HCT116 (cell line): Measurements from ENCODE around the gene GASK1A. TPM values are rescaled to one million over a fixed set of nuclear protein-coding genes. Genes with fewer than 3 reads are reported as not detected.

Experiments
- ATAC-seq: fragments of 200-7000 bp; cut with Tn5 transposase; 2 replicates; pipeline ENCODE4 v1.9.1; 2020; ENCODE audit warnings: mild to moderate bottlenecking, moderate library complexity
- BruUV-seq: library from RNA; stranded (reverse); fragments of 400-500 nt; replicated peaks from 2 replicates; lab custom pipeline; 2021; lab: Mats Ljungman, UMichigan
- CTCF ChIA-PET: fragments of 300-600 bp; sonication (Branson Sonifier 250); formaldehyde crosslinking; loops from one replicate; lab custom pipeline; 2021; ENCODE audit warnings: antibody characterized with exemption; lab: Charles Lee
- POLR2A ChIA-PET: fragments of 300-600, 350-600 bp; sonication (Branson Sonifier 250); formaldehyde crosslinking; loops from one replicate; lab custom pipeline; 2021; ENCODE audit warnings: antibody characterized with exemption; lab: Charles Lee
- RAD21 ChIA-PET, 2 experiments: fragments of 300-600 bp; sonication (Branson Sonifier 250); formaldehyde crosslinking; loops; one replicate each; lab custom pipeline; 2023; ENCODE audit warnings: low total read pairs in 2 of 2; ENCODE audit not compliant: uncharacterized antibody in 2 of 2, unreplicated experiment in 2 of 2, low non-redundant PET in 1 of 2; lab: Charles Lee
- DNase-seq: peaks from one replicate; pipeline ENCODE4 v3.0.0-alpha.2; 2010; ENCODE audit warnings: low read depth, low spot score
- H2AFZ ChIP-seq: fragments of 200-600 bp; shearing (Covaris generic), sonication (generic); 2 replicates; pipeline ENCODE4 v1.6.1; 2017; ENCODE audit warnings: low read depth, mixed run types, mixed read lengths, antibody characterized with exemption, low read length; ENCODE audit not compliant: poor library complexity, severe bottlenecking
- H3K27ac ChIP-seq: 2 replicates; pipeline ENCODE4 v1.5.1; 2012; ENCODE audit warnings: low read depth, low read length
- H3K27me3 ChIP-seq: fragments of 200-600 bp; sonication (generic); 2 replicates; pipeline ENCODE4 v1.6.1; 2016; ENCODE audit warnings: mixed run types, low read length, mixed read lengths; ENCODE audit not compliant: insufficient read depth
- H3K36me3 ChIP-seq, 2 experiments: fragments of 200-500 bp in 1 of 2; fragments of 200-600 bp in 1 of 2; sonication (Bioruptor generic) in 1 of 2; sonication (generic) in 1 of 2; 2 replicates each; pipeline versions ENCODE4 v1.5.1 to v1.6.1; 2014 to 2016; ENCODE audit warnings: low read length in 2 of 2, inconsistent platforms in 1 of 2, mixed read lengths in 1 of 2, mixed run types in 1 of 2; ENCODE audit not compliant: insufficient read depth in 2 of 2, control insufficient read depth in 1 of 2
- H3K4me1 ChIP-seq, 2 experiments: fragments of 200-600 bp in 1 of 2; sonication (generic) in 1 of 2; 2 replicates each; pipeline versions ENCODE4 v1.5.1 to v1.6.1; 2012 to 2017; ENCODE audit warnings: low read length in 2 of 2, inconsistent platforms in 1 of 2, mild to moderate bottlenecking in 1 of 2, mixed read lengths in 1 of 2, mixed run types in 1 of 2, moderate library complexity in 1 of 2; ENCODE audit not compliant: insufficient read depth in 2 of 2, control insufficient read depth in 1 of 2
- H3K4me2 ChIP-seq: fragments of 200-600 bp; sonication (generic); 2 replicates; pipeline ENCODE4 v1.6.1; 2017; ENCODE audit warnings: mixed run types, low read length, mixed read lengths
- H3K4me3 ChIP-seq, 2 experiments: fragments of 200-600 bp in 1 of 2; sonication (generic) in 1 of 2; replicated peaks in 1 of 2; 2 replicates each; pipeline ENCODE4 v1.5.1; 2011 to 2016; ENCODE audit warnings: low read length in 2 of 2, control low read depth in 1 of 2, low read depth in 1 of 2, mild to moderate bottlenecking in 1 of 2, mixed read lengths in 1 of 2, mixed run types in 1 of 2
- H3K79me2 ChIP-seq: fragments of 200-600 bp; sonication (generic); 2 replicates; pipeline ENCODE4 v1.6.1; 2017; ENCODE audit warnings: mild to moderate bottlenecking, mixed run types, low read length, moderate library complexity, mixed read lengths; ENCODE audit not compliant: insufficient read depth
- H3K9ac ChIP-seq: fragments of 200-600 bp; sonication (generic); 2 replicates; pipeline ENCODE4 v1.6.1; 2016; ENCODE audit warnings: low read length, mixed read lengths
- H3K9me2 ChIP-seq: fragments of 200-600 bp; sonication (generic), shearing (Covaris generic); 2 replicates; pipeline ENCODE4 v1.6.1; 2017; ENCODE audit warnings: mixed run types, mild to moderate bottlenecking, moderate library complexity; ENCODE audit not compliant: insufficient read depth
- H3K9me3 ChIP-seq, 2 experiments: fragments of 200-500 bp in 1 of 2; fragments of 200-600 bp in 1 of 2; sonication (Bioruptor generic) in 1 of 2; sonication (generic) in 1 of 2; 2 replicates each; pipeline ENCODE4 v1.6.1; 2014 to 2017; ENCODE audit warnings: low read length in 2 of 2, mixed read lengths in 2 of 2, inconsistent platforms in 1 of 2, low read depth in 1 of 2, mild to moderate bottlenecking in 1 of 2, mixed run types in 1 of 2, moderate library complexity in 1 of 2; ENCODE audit not compliant: control insufficient read depth in 1 of 2, insufficient read depth in 1 of 2
- H4K20me1 ChIP-seq: fragments of 200-600 bp; sonication (generic), shearing (Covaris generic); 2 replicates; pipeline ENCODE4 v1.6.1; 2017; ENCODE audit warnings: mixed run types, mild to moderate bottlenecking, moderate library complexity; ENCODE audit not compliant: insufficient read depth
- ATF3 ChIP-seq: IDR thresholded peaks from 2 replicates; pipeline ENCODE4 v1.6.1; 2012
- CBX3 ChIP-seq: IDR thresholded peaks from 2 replicates; pipeline ENCODE4 v1.6.1; 2012; ENCODE audit warnings: low read depth
- CEBPB ChIP-seq: IDR thresholded peaks from 2 replicates; pipeline ENCODE4 v1.6.1; 2012; ENCODE audit warnings: low read depth
- CTCF ChIP-seq, 3 experiments: fragments of 200-600 bp in 1 of 3; sonication (generic) in 1 of 3; IDR thresholded peaks in 2 of 3; conservative IDR thresholded peaks in 1 of 3; 2 replicates each; pipeline ENCODE4 v1.5.1; 2012 to 2017; ENCODE audit warnings: low read depth in 2 of 3, low read length in 2 of 3, antibody characterized with exemption in 1 of 3, borderline replicate concordance in 1 of 3, control low read depth in 1 of 3, mild to moderate bottlenecking in 1 of 3, mixed read lengths in 1 of 3, mixed run types in 1 of 3, moderate library complexity in 1 of 3; ENCODE audit not compliant: insufficient read depth in 1 of 3
- EGR1 ChIP-seq: IDR thresholded peaks from 2 replicates; pipeline ENCODE4 v1.6.1; 2012; ENCODE audit warnings: low read depth
- EZH2 ChIP-seq: fragments of 200-600 bp; sonication (generic); IDR thresholded peaks from 2 replicates; pipeline ENCODE4 v1.6.1; 2017; ENCODE audit warnings: antibody characterized with exemption, mixed run types
- EZH2phosphoT487 ChIP-seq: fragments of 200-600 bp; IDR thresholded peaks from 2 replicates; pipeline ENCODE4 v1.6.1; 2018; ENCODE audit warnings: antibody characterized with exemption, borderline replicate concordance
- FOSL1 ChIP-seq: IDR thresholded peaks from 2 replicates; pipeline ENCODE4 v1.6.1; 2012; ENCODE audit warnings: low read depth
- JUND ChIP-seq: IDR thresholded peaks from 2 replicates; pipeline ENCODE4 v1.6.1; 2012
- MAX ChIP-seq: IDR thresholded peaks from 2 replicates; pipeline ENCODE4 v1.6.1; 2012
- POLR2A ChIP-seq: IDR thresholded peaks from 2 replicates; pipeline ENCODE4 v1.7.0; 2011; ENCODE audit warnings: borderline replicate concordance; ENCODE audit not compliant: insufficient read depth, insufficient read length; ENCODE audit errors: extremely low read depth
- POLR2AphosphoS5 ChIP-seq: IDR thresholded peaks from 2 replicates; pipeline ENCODE4 v1.6.1; 2011; ENCODE audit warnings: mild to moderate bottlenecking, low read depth, low read length, moderate library complexity
- REST ChIP-seq: IDR thresholded peaks from 2 replicates; pipeline ENCODE4 v1.6.1; 2012; ENCODE audit warnings: low read depth
- SRF ChIP-seq: IDR thresholded peaks from 2 replicates; pipeline ENCODE4 v1.6.1; 2012; ENCODE audit warnings: low read depth
- TCF7L2 ChIP-seq: IDR thresholded peaks from 2 replicates; pipeline ENCODE4 v1.7.0; 2011; ENCODE audit warnings: borderline replicate concordance, inconsistent platforms; ENCODE audit not compliant: insufficient read depth, insufficient read length; ENCODE audit errors: extremely low read depth
- YY1 ChIP-seq: IDR thresholded peaks from 2 replicates; pipeline ENCODE4 v1.6.1; 2011; ENCODE audit warnings: low read length, low read depth, moderate library complexity, mild to moderate bottlenecking; ENCODE audit not compliant: insufficient replicate concordance; ENCODE audit errors: extremely low read depth
- ZBTB33 ChIP-seq: IDR thresholded peaks from 2 replicates; pipeline ENCODE4 v1.6.1; 2011; ENCODE audit warnings: mild to moderate bottlenecking, low read length, moderate library complexity; ENCODE audit not compliant: insufficient replicate concordance; ENCODE audit errors: extremely low read depth
- ZFX ChIP-seq: fragments of 450-650 bp; IDR thresholded peaks from 2 replicates; pipeline ENCODE4 v1.6.1; 2017
- ZNF274 ChIP-seq: fragments of 200-500 bp; sonication (Bioruptor generic); IDR thresholded peaks from 2 replicates; pipeline ENCODE4 v1.6.1; 2014; ENCODE audit warnings: mild to moderate bottlenecking, low read depth, low read length, inconsistent platforms
- intact Hi-C: fragments of 100-400 bp; cut with micrococcal nuclease; formaldehyde crosslinking; loops from 2 replicates; pipeline ENCODE4 v1.10.0; 2022
- total RNA-seq: library from RNA; stranded (reverse); gene quantifications from one replicate; pipeline ENCODE4 v1.2.1, GENCODE V29; 2021; ENCODE audit not compliant: unreplicated experiment

Gene GASK1A
- total RNA-seq, 1 experiment from 2014 or later, result 1.0 TPM

- no TSS peak for BruUV-seq
- TF ChIP-seq ZFX, result no peak
- TF ChIP-seq POLR2A, result no peak
- no peak for TF ChIP-seq CTCF (IDR thresholded peaks at IDR 0.05 in 2 of 3, conservative IDR thresholded peaks at IDR 0.05 in 1 of 3; ENCODE audit: borderline replicate concordance in 1 of 3, insufficient read depth in 1 of 3, low read depth in 2 of 3, low read length in 2 of 3)
- no peak for TF ChIP-seq SRF
- no peak for TF ChIP-seq ATF3
- no peak for TF ChIP-seq YY1
- TF ChIP-seq JUND, result no peak
- TF ChIP-seq CBX3, result no peak
- TF ChIP-seq CEBPB, result no peak
- no peak for TF ChIP-seq ZBTB33
- TF ChIP-seq EZH2, result no peak
- TF ChIP-seq TCF7L2, result no peak
- no peak for TF ChIP-seq EZH2phosphoT487
- no peak for TF ChIP-seq POLR2AphosphoS5
- TF ChIP-seq MAX, result no peak
- no peak for TF ChIP-seq ZNF274
- no peak for TF ChIP-seq REST
- no peak for TF ChIP-seq EGR1
- TF ChIP-seq FOSL1, result no peak
- ATAC-seq (no peak), DNase-seq (no peak)
- no peaks in the 10 kb centered on the region for H3K79me2 ChIP-seq
- ChIA-PET POLR2A (no interaction called here), CTCF (no interaction called here), RAD21 (no interaction called here)
- H3K27ac ChIP-seq, result no peak overlapping the region
- H3K27me3 ChIP-seq, result no peaks in the 10 kb centered on the region
- H3K4me2 ChIP-seq, result no peak overlapping the region
- H3K36me3 ChIP-seq, result no peaks in the 10 kb centered on the region
- no peak overlapping the region for H3K9ac ChIP-seq
- H3K4me3 ChIP-seq, result no peak overlapping the region
- no peaks in the 10 kb centered on the region for H3K9me2 ChIP-seq
- H2AFZ ChIP-seq, result no peak overlapping the region
- no peaks in the 10 kb centered on the region for H3K4me1 ChIP-seq
- H4K20me1 ChIP-seq, result no peaks in the 10 kb centered on the region
- H3K9me3 ChIP-seq, result no peaks in the 10 kb centered on the region
- intact Hi-C loops, result no loop called here
Measured at GRCh38 chr3:42935472-42935871, 43.6 kb upstream of the GASK1A start.
